Measurements from ENCODE around the gene IGF2BP2.
A peak's percentile ranks its signal among the peaks of the same experiment; 100 is the strongest.

IGF2BP2 gene

DNA sequence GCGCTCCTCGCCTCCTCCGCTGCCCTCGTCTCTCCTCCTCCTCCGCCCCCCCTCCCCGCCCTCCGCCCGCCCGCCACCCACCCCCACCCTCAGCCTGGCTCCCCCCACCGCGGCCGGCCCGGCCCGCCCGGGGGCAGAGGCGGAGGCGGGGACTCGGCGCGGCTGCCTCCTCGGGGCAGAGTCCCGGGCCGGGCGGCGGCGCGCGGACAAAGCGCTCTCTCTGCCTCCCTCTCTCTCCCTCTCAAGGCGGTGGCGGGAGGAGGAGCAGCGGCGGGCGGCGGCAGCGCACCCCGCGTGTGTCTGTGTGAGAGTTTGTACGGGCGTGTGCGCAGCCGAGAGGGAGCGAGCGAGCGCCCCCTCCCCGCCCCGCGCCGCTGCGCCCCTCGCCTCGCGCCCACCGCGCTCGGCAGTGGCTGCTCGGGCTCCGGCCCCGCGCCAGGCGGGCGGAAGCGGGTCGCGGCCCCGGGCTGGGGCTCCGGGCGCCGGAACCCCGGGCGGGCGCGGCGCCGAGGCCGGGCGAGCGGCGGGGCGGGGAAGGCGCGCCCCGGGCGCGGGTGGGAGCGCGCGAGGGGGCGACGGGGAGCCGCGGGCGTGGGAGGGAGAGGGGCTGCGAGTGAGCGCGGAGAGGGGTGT is at the start of gene IGF2BP2:
Gene IGF2BP2, minus strand, starts transcription at position 37 of the 633 bp plus-strand sequence. CDS start 82 bp downstream, outside the sequence.
- DNase-seq (ENCODE audit: low spot score): peak; percentile 80
- TF ChIP-seq, protein P1, sequence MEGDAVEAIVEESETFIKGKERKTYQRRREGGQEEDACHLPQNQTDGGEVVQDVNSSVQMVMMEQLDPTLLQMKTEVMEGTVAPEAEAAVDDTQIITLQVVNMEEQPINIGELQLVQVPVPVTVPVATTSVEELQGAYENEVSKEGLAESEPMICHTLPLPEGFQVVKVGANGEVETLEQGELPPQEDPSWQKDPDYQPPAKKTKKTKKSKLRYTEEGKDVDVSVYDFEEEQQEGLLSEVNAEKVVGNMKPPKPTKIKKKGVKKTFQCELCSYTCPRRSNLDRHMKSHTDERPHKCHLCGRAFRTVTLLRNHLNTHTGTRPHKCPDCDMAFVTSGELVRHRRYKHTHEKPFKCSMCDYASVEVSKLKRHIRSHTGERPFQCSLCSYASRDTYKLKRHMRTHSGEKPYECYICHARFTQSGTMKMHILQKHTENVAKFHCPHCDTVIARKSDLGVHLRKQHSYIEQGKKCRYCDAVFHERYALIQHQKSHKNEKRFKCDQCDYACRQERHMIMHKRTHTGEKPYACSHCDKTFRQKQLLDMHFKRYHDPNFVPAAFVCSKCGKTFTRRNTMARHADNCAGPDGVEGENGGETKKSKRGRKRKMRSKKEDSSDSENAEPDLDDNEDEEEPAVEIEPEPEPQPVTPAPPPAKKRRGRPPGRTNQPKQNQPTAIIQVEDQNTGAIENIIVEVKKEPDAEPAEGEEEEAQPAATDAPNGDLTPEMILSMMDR (IDR thresholded peaks at IDR 0.05; ENCODE audit: extremely low read depth, insufficient read depth, missing control alignments): no peak

DNA sequence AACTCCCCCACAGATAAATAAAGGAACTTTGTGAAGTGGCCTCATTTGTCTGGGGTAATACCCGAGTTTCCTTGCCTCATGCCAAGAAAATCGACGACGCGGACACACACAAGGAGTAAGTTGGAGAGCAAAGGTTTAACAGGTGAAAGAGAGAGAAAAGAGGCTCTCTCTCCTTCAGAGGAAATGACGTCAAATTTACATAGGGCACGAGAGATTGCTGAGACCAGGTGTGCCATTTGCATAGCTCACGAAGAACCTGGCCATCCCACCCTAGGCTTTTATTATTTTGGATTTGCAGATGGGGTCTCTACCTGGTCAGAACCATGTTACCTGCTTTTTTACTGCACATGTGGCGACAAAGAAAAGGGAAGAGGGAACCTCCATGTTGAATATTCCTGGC is 49.3 kb upstream of the IGF2BP2 start:
- in situ Hi-C loops (cut with MboI; ENCODE audit: low pct_unique_long_range_greater_than_20kb, low sequenced_read_pairs, unreplicated experiment): no loop called here
- TF ChIP-seq, protein P1 (IDR thresholded peaks at IDR 0.05; ENCODE audit: extremely low read depth, insufficient read depth, missing control alignments): no peak
- DNase-seq (ENCODE audit: low spot score): no peak

More for the DNA sequence above, at the start of gene IGF2BP2:
- in situ Hi-C loops (cut with MboI; ENCODE audit: low pct_unique_long_range_greater_than_20kb, low sequenced_read_pairs, unreplicated experiment): no loop called here

DNA sequence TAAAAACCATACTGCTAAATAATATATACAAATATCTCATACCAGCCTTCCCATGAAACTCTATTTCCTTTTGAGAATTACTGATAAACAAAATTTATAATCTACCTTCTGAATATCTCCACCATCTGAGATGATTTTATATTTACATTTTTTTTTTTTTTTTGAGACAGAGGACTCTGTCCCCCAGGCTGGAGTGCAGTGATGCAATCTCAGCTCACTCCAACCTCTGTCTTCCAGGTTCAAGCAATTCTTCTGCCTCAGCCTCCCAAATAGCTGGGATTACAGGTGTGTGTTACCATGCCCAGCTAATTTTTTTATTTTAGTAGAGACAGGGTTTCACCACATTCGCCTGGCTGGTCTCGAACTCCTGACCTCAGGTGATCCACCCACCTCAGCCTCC is 42.8 kb upstream of the IGF2BP2 start:
- no peak for DNase-seq (ENCODE audit: low spot score)
- TF ChIP-seq, protein P1 (IDR thresholded peaks at IDR 0.05; ENCODE audit: extremely low read depth, insufficient read depth, missing control alignments): no peak
- in situ Hi-C loops (cut with MboI; ENCODE audit: low pct_unique_long_range_greater_than_20kb, low sequenced_read_pairs, unreplicated experiment): no loop called here

DNA sequence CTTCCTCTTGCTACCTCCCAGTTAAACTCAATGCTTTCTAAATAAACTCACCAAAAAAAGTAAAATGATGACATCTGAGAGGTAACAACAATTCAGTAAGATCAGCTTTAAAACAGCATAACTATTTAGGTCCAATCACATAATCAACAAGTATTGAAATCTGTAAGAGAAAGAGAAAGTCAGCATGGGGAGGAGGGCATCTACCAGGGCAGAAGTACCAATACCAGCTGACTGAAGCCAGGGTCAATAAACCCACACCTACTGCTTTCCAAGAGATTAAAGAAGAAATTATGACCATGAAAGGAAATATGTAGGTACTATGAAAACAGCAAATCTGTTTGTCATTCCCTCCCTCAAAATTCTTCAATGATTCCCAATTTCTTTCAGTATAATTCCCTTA is 42.2 kb upstream of the IGF2BP2 start:
- TF ChIP-seq, protein P1 (IDR thresholded peaks at IDR 0.05; ENCODE audit: extremely low read depth, insufficient read depth, missing control alignments): no peak
- in situ Hi-C loops (cut with MboI; ENCODE audit: low pct_unique_long_range_greater_than_20kb, low sequenced_read_pairs, unreplicated experiment): no loop called here
- no peak for DNase-seq (ENCODE audit: low spot score)

DNA sequence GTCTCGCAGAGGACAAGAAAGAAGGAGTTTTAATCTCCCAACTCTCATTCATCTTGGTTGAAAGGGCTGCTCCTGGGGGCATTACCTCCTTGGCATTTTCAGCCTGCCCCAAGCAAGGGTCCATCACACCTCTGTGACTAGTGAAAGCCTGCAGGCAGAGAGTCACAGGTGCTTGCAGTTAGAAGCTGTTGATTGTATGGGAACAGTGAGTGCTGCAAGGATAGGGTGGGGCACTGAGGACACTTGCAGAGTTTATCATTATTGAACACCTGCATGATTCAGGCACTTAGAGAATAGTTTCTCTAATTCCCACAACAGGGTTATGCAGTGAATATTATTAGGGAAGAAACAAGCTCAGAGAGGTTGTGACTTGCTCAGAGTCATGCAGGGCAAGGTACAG is 41.7 kb upstream of the IGF2BP2 start:
- TF ChIP-seq, protein P1 (IDR thresholded peaks at IDR 0.05; ENCODE audit: extremely low read depth, insufficient read depth, missing control alignments): no peak
- no peak for DNase-seq (ENCODE audit: low spot score)
- in situ Hi-C loops (cut with MboI; ENCODE audit: low pct_unique_long_range_greater_than_20kb, low sequenced_read_pairs, unreplicated experiment): no loop called here

DNA sequence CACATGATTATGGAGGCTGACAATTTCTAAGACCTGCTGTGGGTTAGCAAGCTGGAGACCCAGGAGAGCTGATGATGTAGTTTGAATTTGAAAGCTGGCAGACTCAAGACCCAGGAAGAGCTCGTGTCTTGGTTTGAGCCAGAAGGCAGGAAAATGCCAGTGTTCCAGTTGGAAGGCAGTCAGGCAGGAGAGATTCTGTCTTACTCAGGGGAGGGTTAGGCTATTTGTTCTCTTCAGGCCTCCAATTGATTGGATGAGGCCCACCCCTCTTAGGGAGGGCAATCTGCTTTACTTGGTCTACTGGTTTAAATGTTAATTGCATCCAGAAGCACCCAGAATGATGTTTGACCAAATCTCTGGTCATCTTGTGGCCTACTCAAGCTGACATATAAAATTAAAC is 40.4 kb upstream of the IGF2BP2 start:
- TF ChIP-seq, protein P1 (IDR thresholded peaks at IDR 0.05; ENCODE audit: extremely low read depth, insufficient read depth, missing control alignments): no peak
- no peak for DNase-seq (ENCODE audit: low spot score)
- in situ Hi-C loops (cut with MboI; ENCODE audit: low pct_unique_long_range_greater_than_20kb, low sequenced_read_pairs, unreplicated experiment): no loop called here

All from GM13977 (cell line).